ENCODE data around the gene TADA2B. TPM values are rescaled to one million over a fixed set of nuclear protein-coding genes. Genes with fewer than 3 reads are reported as not detected.
A peak's percentile ranks its signal among the peaks of the same experiment; 100 is the strongest.

TADA2B gene
- total RNA-seq, 1 donor from 2014 or later, result 23.2 TPM

GRCh38 chr4:7041801-7042502 lies 1.2 kb upstream of the TADA2B start:
- peak overlapping the region; percentile 82 for H3K4me3 ChIP-seq
- no peaks in the 10 kb centered on the region for H3K9me3 ChIP-seq
- H3K27ac ChIP-seq, result peak overlapping the region; percentile 80
- TF ChIP-seq CTCF (IDR thresholded peaks at IDR 0.05), result no peak
- H3K27me3 ChIP-seq, result no peaks in the 10 kb centered on the region
- peaks cover 32% of the 10 kb centered on the region for H3K4me1 ChIP-seq
- no peak for DNase-seq
- intact Hi-C loops (cut with DNase I), result no loop called here
- ATAC-seq, result no peak
- H3K36me3 ChIP-seq, result no peaks in the 10 kb centered on the region

GRCh38 chr4:7042503-7043283 lies 479 bp upstream of the TADA2B start:
- Histone ChIP-seq H3K27me3 (no peaks in the 10 kb centered on the region), H3K4me1 (peaks cover 32% of the 10 kb centered on the region), H3K36me3 (no peaks in the 10 kb centered on the region), H3K9me3 (no peaks in the 10 kb centered on the region), H3K4me3 (peak overlapping the region; percentile 82), H3K27ac (peak overlapping the region; percentile 80)
- intact Hi-C loops (cut with DNase I), result no loop called here
- peak; percentile 95 for ATAC-seq
- peak; percentile 99 for DNase-seq
- no peak for TF ChIP-seq CTCF (IDR thresholded peaks at IDR 0.05)

- Histone ChIP-seq H3K4me3 (peak overlapping the region; percentile 93), H3K27me3 (no peaks in the 10 kb centered on the region), H3K36me3 (no peaks in the 10 kb centered on the region), H3K4me1 (peaks cover 32% of the 10 kb centered on the region), H3K27ac (peak overlapping the region; percentile 94), H3K9me3 (no peaks in the 10 kb centered on the region)
- no peak for TF ChIP-seq CTCF (IDR thresholded peaks at IDR 0.05)
- ATAC-seq, result no peak
- DNase-seq, result no peak
- intact Hi-C loops (cut with DNase I), result no loop called here
Measured at GRCh38 chr4:7044137-7044930, 1.2 kb downstream of the TADA2B start.

- Histone ChIP-seq H3K9me3 (no peaks in the 10 kb centered on the region), H3K4me1 (peaks cover 32% of the 10 kb centered on the region), H3K27me3 (no peaks in the 10 kb centered on the region), H3K27ac (no peak overlapping the region), H3K36me3 (no peaks in the 10 kb centered on the region), H3K4me3 (peak overlapping the region; percentile 93)
- intact Hi-C loops (cut with DNase I), result no loop called here
- DNase-seq, result no peak
- no peak for TF ChIP-seq CTCF (IDR thresholded peaks at IDR 0.05)
- no peak for ATAC-seq
Measured at GRCh38 chr4:7045553-7045952, 2.4 kb downstream of the TADA2B start.

- H3K4me1 ChIP-seq, result peaks cover 32% of the 10 kb centered on the region
- no peaks in the 10 kb centered on the region for H3K36me3 ChIP-seq
- intact Hi-C loops (cut with DNase I), result no loop called here
- no peak overlapping the region for H3K27ac ChIP-seq
- H3K9me3 ChIP-seq, result no peaks in the 10 kb centered on the region
- DNase-seq (no peak), ATAC-seq (no peak)
- H3K27me3 ChIP-seq, result no peaks in the 10 kb centered on the region
- H3K4me3 ChIP-seq, result no peak overlapping the region
- TF ChIP-seq CTCF (IDR thresholded peaks at IDR 0.05), result no peak
Measured at GRCh38 chr4:7045961-7046921, 3.1 kb downstream of the TADA2B start.
